Measurements from ENCODE around the gene SLC6A11. TPM values are rescaled to one million over a fixed set of nuclear protein-coding genes. Genes with fewer than 3 reads are reported as not detected.

SLC6A11 gene
- polyA plus RNA-seq, 3 donors = 0.08 to 0.31 (median 0.16) TPM

DNA sequence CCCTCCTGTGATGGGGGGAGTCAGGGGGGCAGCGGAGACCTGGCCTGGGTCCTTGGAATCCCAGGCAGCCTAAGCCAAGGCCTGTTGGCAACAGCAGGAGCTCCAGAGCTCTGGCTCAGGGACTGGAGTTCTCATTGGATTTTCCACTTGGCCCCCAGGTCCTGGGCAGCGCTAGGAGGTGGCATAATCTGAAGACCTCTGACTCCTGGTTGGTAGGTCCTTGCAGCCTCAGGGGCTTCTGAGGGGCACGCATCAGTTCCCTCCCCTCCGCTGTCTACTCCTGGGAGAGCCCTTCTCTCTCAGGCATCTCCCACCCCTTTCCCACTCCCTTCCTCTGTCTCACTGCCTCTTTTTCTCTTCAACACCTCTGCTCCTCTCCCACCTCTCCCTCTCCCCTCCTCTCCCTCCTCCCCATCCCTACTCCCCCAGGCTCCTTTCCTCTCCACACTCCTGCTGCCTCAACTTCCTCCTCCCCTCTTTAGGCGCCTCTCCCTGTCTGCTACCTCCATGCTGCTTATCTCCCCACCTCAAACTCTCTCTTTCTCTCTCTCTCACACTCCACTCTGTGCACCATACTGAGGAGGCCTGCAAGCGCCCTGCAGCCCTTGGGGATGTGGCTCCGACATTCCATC lies 135.4 kb downstream of the SLC6A11 start:
- DNase-seq = no peak

GRCh38 chr3:10952525-10952924 lies 136.5 kb downstream of the SLC6A11 start:
- DNase-seq = no peak

GRCh38 chr3:10954740-10955139 lies 138.7 kb downstream of the SLC6A11 start:
- no peak for DNase-seq

DNA sequence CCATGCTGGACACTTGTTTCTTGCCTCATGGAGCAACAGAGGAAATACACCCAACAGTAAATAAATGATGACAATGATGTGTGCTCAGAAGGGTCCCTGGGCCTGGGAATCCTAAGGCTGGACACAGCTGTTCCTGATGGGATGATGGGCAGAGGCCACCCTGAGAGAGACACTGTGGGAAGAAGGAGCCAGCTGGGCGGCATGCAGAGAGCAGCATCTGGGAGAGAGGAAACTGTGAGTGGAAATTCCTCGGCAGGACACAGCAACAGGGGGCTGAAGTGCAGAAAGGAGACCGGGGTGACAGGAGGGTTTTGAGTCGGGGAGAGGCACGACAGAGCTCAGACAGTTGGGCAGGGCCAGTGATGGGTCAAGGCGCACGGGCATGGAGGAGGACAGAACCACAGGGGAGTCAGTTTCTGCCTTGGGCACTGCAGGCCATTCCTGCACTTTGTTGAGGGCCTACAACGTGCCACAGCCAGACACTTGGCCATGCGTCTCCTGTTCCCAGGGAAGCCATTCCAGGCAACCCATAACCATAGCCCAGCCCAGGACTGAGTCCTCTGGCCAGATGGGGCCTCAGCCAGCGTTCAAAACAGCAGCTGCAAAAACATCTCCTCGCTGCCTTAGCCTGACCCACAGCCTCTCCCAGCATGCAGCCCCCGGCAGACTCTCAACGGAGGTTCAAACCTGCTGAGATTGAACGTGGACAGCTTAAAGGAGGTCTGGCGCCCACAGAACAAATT lies 139.9 kb downstream of the SLC6A11 start:
- DNase-seq = peak; percentile 24

DNA sequence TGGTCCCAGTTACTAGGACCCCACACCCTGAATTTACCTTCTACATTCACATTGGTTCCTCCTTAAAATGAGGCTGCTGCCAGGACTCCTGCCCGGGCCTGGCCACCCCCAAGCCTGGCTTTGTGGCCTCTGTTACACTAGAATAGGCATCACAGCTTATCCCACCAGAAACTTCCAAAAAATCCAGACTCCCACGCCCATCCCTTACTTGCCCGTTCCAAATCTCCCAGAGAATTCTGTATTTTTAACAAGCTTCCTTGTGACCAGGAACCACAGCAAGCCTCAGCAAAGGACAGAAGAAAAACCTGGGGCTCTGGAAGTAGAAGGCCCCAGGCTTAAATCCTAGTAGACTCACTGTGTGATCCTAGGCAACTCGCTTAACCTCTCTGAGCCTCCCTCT lies 140.5 kb downstream of the SLC6A11 start:
- no peak for DNase-seq

DNA sequence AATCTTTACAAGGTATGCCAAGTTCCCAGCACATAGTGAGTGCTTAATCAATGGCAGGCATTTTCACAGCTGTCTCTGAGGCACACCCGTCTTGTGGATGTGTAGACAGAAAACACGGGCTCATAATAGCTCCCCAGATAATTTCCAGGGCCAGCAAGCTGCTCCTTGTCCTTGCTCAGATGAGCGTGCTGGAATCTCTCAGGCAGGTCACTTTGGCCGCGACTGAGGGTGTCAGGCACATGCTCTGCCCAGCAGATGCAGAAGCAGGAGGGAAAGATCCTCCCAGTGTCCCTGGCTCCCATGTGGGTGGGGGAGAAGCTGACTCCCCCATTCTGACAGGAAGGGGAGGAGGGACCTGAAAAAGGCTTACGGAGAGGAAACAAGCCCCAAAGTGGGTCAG lies 141.0 kb downstream of the SLC6A11 start:
- DNase-seq = no peak

- no peak for DNase-seq
These were observed 142.1 kb downstream of the SLC6A11 start for GRCh38 chr3:10957976-10958749.

GRCh38 chr3:10960255-10960654 lies 144.2 kb downstream of the SLC6A11 start:
- no peak for DNase-seq

DNA sequence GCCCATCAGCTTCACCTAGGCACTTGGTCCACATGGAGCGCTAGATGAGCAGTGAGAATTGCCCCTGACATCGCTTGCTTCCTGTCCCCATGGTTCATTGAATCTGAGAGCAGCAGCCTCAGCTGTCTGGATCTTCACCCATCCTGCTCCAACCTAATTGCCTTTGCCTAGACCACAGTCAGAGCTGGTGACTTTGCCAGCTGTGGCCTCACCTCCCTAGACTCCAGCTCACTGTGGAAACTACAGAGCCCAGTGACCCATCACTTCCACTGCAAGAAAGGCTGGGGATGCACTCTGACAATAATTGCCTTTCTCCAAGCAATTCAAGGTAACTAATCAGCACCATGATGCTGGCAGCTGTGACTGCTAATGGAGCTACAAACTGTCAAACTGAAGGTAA lies 145.9 kb downstream of the SLC6A11 start:
- no peak for DNase-seq

GRCh38 chr3:10962481-10963036 lies 146.5 kb downstream of the SLC6A11 start:
- DNase-seq = no peak

DNA sequence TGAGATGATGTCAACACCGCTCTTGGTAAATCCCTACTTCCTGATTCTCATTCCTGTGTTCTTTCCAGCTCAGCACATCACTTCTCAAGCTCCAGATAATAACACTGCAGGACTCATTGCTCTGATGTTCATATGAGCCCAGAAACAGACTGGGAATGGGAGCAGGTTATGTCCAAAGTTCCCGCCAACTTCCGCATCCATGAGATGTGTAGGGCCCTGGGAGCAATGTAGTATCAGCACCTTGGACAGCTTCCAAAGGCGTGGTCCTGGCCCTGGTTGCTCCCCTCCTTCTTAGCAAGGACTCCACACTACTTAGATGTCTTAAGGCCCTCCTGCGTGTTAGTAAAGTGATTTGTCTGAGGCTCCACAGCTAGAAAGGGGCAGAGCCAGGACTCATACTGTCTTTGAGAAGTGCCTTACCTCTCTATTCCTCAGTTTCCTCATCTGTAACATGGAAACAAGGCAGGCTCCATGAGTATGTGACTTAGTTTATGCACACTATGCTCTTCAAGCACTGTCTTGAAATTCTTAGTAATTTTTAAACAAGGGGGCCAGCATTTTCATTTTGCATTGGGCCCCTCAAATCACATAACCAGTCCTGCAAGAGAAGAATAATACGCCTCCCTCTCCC lies 148.6 kb downstream of the SLC6A11 start:
- peak; percentile 61 for DNase-seq

- no peak for DNase-seq
These were observed 152.4 kb downstream of the SLC6A11 start for GRCh38 chr3:10968401-10968800.

GRCh38 chr3:10970306-10970960 lies 154.4 kb downstream of the SLC6A11 start:
- no peak for DNase-seq

DNA sequence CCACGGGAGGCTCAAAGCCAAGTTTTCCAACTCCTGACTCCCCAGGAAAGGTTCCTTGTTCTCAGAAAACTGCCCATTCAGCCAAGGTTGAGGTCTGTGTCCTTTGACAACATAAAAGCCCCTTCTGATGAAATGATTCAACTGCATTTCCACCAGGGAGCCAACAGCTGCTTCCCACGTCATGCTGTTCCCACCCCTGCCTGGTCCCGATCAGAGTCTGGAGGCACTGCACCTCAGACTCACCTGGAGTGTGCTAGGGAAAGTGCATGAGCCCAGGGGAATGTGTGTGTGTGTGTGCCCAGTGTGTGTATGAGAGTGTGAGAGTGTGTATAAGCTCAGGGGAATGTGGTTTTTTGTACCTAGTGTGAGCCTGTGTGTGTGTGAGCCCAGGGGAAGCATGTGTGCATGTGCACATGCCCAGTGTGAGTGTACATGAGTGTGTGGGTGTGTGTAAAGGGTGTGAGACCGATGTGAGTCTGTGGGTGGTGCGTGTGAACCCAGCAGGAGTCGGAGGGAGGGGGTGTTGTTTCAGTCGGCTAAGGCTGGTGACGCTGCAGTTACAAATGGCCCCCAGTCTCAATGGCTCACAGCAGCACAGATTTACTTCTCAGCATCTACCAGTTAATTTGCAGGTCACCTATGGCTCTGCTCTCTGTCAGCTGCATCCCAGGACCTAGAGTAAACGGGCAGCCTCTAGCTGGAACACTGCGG lies 156.2 kb downstream of the SLC6A11 start:
- no peak for DNase-seq

GRCh38 chr3:10973046-10973595 lies 157.1 kb downstream of the SLC6A11 start:
- DNase-seq = no peak

DNA sequence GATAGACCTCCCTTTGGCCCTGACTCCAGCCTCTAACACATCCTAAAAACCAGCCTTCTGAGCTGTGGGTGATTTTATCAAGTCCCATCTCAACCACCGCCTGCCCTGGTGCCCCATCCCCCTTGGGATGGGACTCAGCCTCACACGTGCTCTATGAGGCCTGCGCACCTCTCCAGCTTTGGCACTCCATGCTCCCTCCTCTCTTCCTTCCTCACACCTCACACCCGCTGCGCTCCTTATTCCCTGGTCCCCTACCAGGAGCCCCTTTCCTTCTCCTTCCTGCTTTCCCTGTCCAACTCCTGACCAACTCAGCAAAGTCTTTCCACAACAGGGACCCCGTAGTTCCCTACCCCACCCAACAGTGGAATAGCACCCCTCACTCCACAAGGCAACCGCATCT lies 158.1 kb downstream of the SLC6A11 start:
- DNase-seq = no peak

- no peak for DNase-seq
These were observed 158.8 kb downstream of the SLC6A11 start for GRCh38 chr3:10974746-10975375.

DNA sequence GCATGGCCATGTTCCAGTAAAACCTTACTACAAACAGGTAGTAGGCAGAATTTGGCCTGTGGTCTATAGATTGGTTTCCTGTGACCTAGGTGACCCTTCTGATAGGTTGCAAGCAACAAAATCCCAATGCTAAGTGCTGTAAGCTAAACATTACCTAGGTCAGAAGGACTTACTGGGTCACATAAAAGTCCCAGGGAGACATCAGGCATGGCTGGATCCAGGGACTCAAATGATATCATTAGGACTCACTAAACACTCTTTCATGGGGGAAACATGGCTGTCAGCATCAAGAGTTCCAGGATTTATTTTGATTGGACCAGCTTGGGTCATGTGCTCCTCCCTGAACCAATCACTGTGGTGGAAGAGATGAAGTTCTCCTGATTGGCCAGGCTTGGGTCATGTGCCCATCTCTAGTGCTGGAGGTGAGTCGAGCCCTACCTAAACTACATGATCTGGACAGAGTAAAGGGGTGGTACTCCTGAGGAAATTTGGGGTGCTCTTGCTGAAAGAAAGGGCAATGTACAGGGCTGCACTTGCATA lies 159.7 kb downstream of the SLC6A11 start:
- no peak for DNase-seq

- DNase-seq = no peak
These were observed 160.7 kb downstream of the SLC6A11 start for GRCh38 chr3:10976770-10977169.

Data from renal pelvis (tissue), 4 donors.